Nucleus accumbens (tissue), 56 donors: ENCODE data around the gene CREB3L1.

Experiments
- DNase-seq, 56 donors: peaks; one replicate each; lab custom pipeline; 2025; lab: John Stamatoyannopoulos, UW

CREB3L1 gene

GRCh38 chr11:46357483-46357936, 80.0 kb downstream of the CREB3L1 start:
- no peak for DNase-seq

- DNase-seq, result no peak
These were observed 82.5 kb downstream of the CREB3L1 start for GRCh38 chr11:46359953-46360352.

GRCh38 chr11:46360878-46361277, 83.4 kb downstream of the CREB3L1 start:
- DNase-seq, result no peak

- DNase-seq, result peak in 39 of 56 donors; percentile 14 to 78 (median 47)
These were observed 84.1 kb downstream of the CREB3L1 start for GRCh38 chr11:46361283-46362155.

- DNase-seq, result peak in 1 of 56 donors; percentile 38
These were observed 84.9 kb downstream of the CREB3L1 start for GRCh38 chr11:46362156-46363030.

GRCh38 chr11:46363031-46363407, 85.6 kb downstream of the CREB3L1 start:
- DNase-seq, result peak in 30 of 56 donors; percentile 25 to 73 (median 48)

GRCh38 chr11:46363455-46364005, 86.1 kb downstream of the CREB3L1 start:
- peak in 49 of 56 donors; percentile 27 to 92 (median 72) for DNase-seq

- DNase-seq, result no peak
These were observed 86.6 kb downstream of the CREB3L1 start for GRCh38 chr11:46364056-46364455.

- DNase-seq, result no peak
These were observed 87.3 kb downstream of the CREB3L1 start for GRCh38 chr11:46364791-46365190.

- no peak for DNase-seq
These were observed 88.8 kb downstream of the CREB3L1 start for GRCh38 chr11:46366260-46366659.

- DNase-seq, result no peak
These were observed 89.2 kb downstream of the CREB3L1 start for GRCh38 chr11:46366661-46367161.

- DNase-seq, result peak in 50 of 56 donors; percentile 18 to 84 (median 47)
These were observed 89.9 kb downstream of the CREB3L1 start for GRCh38 chr11:46367244-46367915.

GRCh38 chr11:46367916-46368267, 90.4 kb downstream of the CREB3L1 start:
- no peak for DNase-seq

GRCh38 chr11:46369458-46370152, 92.1 kb downstream of the CREB3L1 start:
- DNase-seq, result peak in 6 of 56 donors; percentile 15 to 40 (median 32)

- no peak for DNase-seq
These were observed 92.8 kb downstream of the CREB3L1 start for GRCh38 chr11:46370253-46370652.
